ENCODE results near the gene CYBC1. TPM values are rescaled to one million over a fixed set of nuclear protein-coding genes. Genes with fewer than 3 reads are reported as not detected.

Gene CYBC1
- polyA plus RNA-seq, 1 donor (not counting 4 experiments of a cell fraction or from before 2014, with no cell fraction given): 30.2 TPM

DNA sequence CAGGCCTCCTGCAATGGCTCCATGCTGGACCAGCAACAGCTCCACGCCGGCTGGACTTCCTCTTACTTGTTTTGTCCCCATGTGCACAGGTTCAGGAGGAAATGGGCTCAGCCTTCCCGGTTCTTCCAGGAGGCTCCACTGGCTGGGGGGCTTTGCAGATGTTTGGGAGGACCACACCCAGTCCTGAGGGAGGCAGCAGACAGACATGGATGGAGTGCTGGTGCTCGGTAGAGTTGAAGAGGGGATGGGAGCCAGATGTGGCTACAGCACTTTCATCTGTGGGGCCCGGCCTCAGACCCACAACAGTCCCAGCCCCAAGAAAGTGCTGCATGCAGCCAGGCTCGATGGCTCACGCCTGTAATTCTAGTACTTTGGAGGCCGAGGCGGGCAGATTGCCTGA is 29.8 kb upstream of the CYBC1 start:
- dilution Hi-C loops (cut with MboI; ENCODE audit: extremely low pct_ligation_motif_present, low sequenced_read_pairs): no loop called here
- no peaks in the 10 kb centered on the region for H3K4me1 ChIP-seq (ENCODE audit: control insufficient read depth, extremely low read depth, insufficient read depth, low read length)
- H2AFZ ChIP-seq (ENCODE audit: control insufficient read depth, low read length): no peak overlapping the region
- H4K20me1 ChIP-seq (ENCODE audit: control insufficient read depth, extremely low read depth, insufficient read depth, low read length): no peaks in the 10 kb centered on the region
- DNase-seq (ENCODE audit: low read depth, low spot score): no peak
- no peaks in the 10 kb centered on the region for H3K79me2 ChIP-seq (ENCODE audit: control insufficient read depth, insufficient read depth, low read length)
- H3K27ac ChIP-seq (ENCODE audit: control insufficient read depth, insufficient read depth, low read length): no peak overlapping the region
- FAIRE-seq: no peak
- TF ChIP-seq, protein P1, sequence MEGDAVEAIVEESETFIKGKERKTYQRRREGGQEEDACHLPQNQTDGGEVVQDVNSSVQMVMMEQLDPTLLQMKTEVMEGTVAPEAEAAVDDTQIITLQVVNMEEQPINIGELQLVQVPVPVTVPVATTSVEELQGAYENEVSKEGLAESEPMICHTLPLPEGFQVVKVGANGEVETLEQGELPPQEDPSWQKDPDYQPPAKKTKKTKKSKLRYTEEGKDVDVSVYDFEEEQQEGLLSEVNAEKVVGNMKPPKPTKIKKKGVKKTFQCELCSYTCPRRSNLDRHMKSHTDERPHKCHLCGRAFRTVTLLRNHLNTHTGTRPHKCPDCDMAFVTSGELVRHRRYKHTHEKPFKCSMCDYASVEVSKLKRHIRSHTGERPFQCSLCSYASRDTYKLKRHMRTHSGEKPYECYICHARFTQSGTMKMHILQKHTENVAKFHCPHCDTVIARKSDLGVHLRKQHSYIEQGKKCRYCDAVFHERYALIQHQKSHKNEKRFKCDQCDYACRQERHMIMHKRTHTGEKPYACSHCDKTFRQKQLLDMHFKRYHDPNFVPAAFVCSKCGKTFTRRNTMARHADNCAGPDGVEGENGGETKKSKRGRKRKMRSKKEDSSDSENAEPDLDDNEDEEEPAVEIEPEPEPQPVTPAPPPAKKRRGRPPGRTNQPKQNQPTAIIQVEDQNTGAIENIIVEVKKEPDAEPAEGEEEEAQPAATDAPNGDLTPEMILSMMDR (optimal IDR thresholded peaks at IDR 0.05 in 1 of 3, IDR thresholded peaks at IDR 0.05 in 1 of 3, conservative IDR thresholded peaks at IDR 0.05 in 1 of 3; ENCODE audit: extremely low read depth in 1 of 3, insufficient read depth in 2 of 3, low read length in 3 of 3): no peak
- TF ChIP-seq EZH2 (IDR thresholded peaks at IDR 0.05; ENCODE audit: low read length): no peak
- no peak overlapping the region for H3K4me2 ChIP-seq (ENCODE audit: control insufficient read depth, extremely low read depth, insufficient read depth, low read depth, low read length)
- H3K27me3 ChIP-seq (ENCODE audit: control insufficient read depth, extremely low read depth, insufficient read depth, low read length): no peaks in the 10 kb centered on the region
- H3K9me1 ChIP-seq (ENCODE audit: control insufficient read depth, extremely low read depth, insufficient read depth, low read length): no peaks in the 10 kb centered on the region
- H3K9me3 ChIP-seq (ENCODE audit: control insufficient read depth, low read depth, low read length): no peaks in the 10 kb centered on the region
- H3K9ac ChIP-seq (ENCODE audit: control insufficient read depth, extremely low read depth, insufficient read depth, low read length): no peak overlapping the region
- H3K36me3 ChIP-seq (ENCODE audit: control insufficient read depth in 2 of 2, extremely low read depth in 1 of 2, insufficient read depth in 2 of 2, low read length in 2 of 2): peaks cover 6 to 17% of the 10 kb centered on the region in 2 experiments
- H3K4me3 ChIP-seq (ENCODE audit: control insufficient read depth in 2 of 3, extremely low read depth in 1 of 3, insufficient read depth in 2 of 3, low read depth in 1 of 3, low read length in 3 of 3): no peak overlapping the region

DNA sequence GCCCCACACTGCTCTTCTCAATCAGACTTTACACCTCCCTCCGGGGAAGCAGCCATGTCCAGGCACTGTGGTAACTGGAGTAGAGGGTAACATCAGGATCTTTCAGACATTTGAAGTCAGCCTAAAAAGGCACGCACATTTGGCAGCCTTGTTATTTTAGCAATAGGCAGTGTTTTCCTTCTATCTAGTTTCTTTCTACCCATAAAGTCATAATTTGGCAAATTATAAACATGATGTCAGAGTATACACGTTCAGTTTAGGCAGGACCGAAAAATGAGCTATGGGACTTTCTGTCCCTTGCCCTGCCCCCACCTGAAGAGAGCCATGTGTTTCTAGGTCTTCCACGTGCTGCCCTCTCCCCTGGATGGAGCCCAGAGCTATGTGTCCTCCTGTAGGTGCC is 29.1 kb upstream of the CYBC1 start:
- Histone ChIP-seq H3K79me2 (ENCODE audit: control insufficient read depth, insufficient read depth, low read length) (no peaks in the 10 kb centered on the region), H3K4me2 (ENCODE audit: control insufficient read depth, extremely low read depth, insufficient read depth, low read depth, low read length) (no peak overlapping the region), H3K27me3 (ENCODE audit: control insufficient read depth, extremely low read depth, insufficient read depth, low read length) (no peaks in the 10 kb centered on the region), H4K20me1 (ENCODE audit: control insufficient read depth, extremely low read depth, insufficient read depth, low read length) (no peaks in the 10 kb centered on the region), H3K27ac (ENCODE audit: control insufficient read depth, insufficient read depth, low read length) (no peak overlapping the region), H3K4me3 (ENCODE audit: control insufficient read depth in 2 of 3, extremely low read depth in 1 of 3, insufficient read depth in 2 of 3, low read depth in 1 of 3, low read length in 3 of 3) (no peak overlapping the region), H3K9me1 (ENCODE audit: control insufficient read depth, extremely low read depth, insufficient read depth, low read length) (no peaks in the 10 kb centered on the region), H3K36me3 (ENCODE audit: control insufficient read depth in 2 of 2, extremely low read depth in 1 of 2, insufficient read depth in 2 of 2, low read length in 2 of 2) (peaks cover 6 to 16% of the 10 kb centered on the region in 2 experiments), H3K9ac (ENCODE audit: control insufficient read depth, extremely low read depth, insufficient read depth, low read length) (no peak overlapping the region), H2AFZ (ENCODE audit: control insufficient read depth, low read length) (no peak overlapping the region), H3K9me3 (ENCODE audit: control insufficient read depth, low read depth, low read length) (no peaks in the 10 kb centered on the region), H3K4me1 (ENCODE audit: control insufficient read depth, extremely low read depth, insufficient read depth, low read length) (no peaks in the 10 kb centered on the region)
- FAIRE-seq: no peak
- dilution Hi-C loops (cut with MboI; ENCODE audit: extremely low pct_ligation_motif_present, low sequenced_read_pairs): no loop called here
- DNase-seq (ENCODE audit: low read depth, low spot score): no peak
- TF ChIP-seq, protein P1 (optimal IDR thresholded peaks at IDR 0.05 in 1 of 3, IDR thresholded peaks at IDR 0.05 in 1 of 3, conservative IDR thresholded peaks at IDR 0.05 in 1 of 3; ENCODE audit: extremely low read depth in 1 of 3, insufficient read depth in 2 of 3, low read length in 3 of 3): no peak
- no peak for TF ChIP-seq EZH2 (IDR thresholded peaks at IDR 0.05; ENCODE audit: low read length)

Measured in keratinocyte (primary cell).